GM12878 (cell line): Measurements from ENCODE around the gene PLEKHH1. TPM values are rescaled to one million over a fixed set of nuclear protein-coding genes. Genes with fewer than 3 reads are reported as not detected.

ENCODE experiments used
- ATAC-seq: fragments of 200-7000 bp; cut with Tn5 transposase; 3 replicates; pipeline ENCODE4 v1.9.1; 2020; ENCODE audit warnings: mild to moderate bottlenecking, moderate library complexity
- BruUV-seq: library from RNA; stranded (reverse); fragments of 400-500 nt; replicated peaks from 2 replicates; lab custom pipeline; 2021; lab: Mats Ljungman, UMichigan
- CTCF ChIA-PET: fragments of 300-600 bp; sonication (Branson Sonifier 250); formaldehyde crosslinking; extraction: SDS; loops from one replicate; lab custom pipeline; 2021; ENCODE audit warnings: inconsistent platforms; lab: Yijun Ruan, JAX
- POLR2A ChIA-PET: fragments of 350-600 bp; formaldehyde crosslinking; extraction: SDS; loops from one replicate; lab custom pipeline; 2021; ENCODE audit warnings: inconsistent platforms; lab: Charles Lee
- RAD21 ChIA-PET: fragments of 300-600 bp; sonication (Branson Sonifier 250); formaldehyde crosslinking; loops from one replicate; lab custom pipeline; 2023; ENCODE audit warnings: antibody characterized with exemption; ENCODE audit not compliant: unreplicated experiment; lab: Charles Lee
- SMC1A ChIA-PET: fragments of 300-600 bp; sonication (Branson Sonifier 250); formaldehyde crosslinking; loops from one replicate; lab custom pipeline; 2023; ENCODE audit not compliant: unreplicated experiment, uncharacterized antibody; lab: Charles Lee
- DNase-seq: peaks from one replicate; pipeline ENCODE4 v3.0.0-alpha.2; 2011; ENCODE audit warnings: low read depth, low spot score
- FAIRE-seq: peaks from 3 replicates; lab custom pipeline; 2011; peaks lifted over from hg19 to GRCh38; lab: Jason Lieb, UNC
- H2AFZ ChIP-seq: 2 replicates; pipeline ENCODE4 v1.6.0; 2011; ENCODE audit warnings: low read depth, low read length, control low read depth; ENCODE audit not compliant: control insufficient read depth
- H3K27ac ChIP-seq: 2 replicates; pipeline ENCODE4 v1.5.1; 2011; ENCODE audit warnings: control low read depth; ENCODE audit not compliant: control insufficient read depth, insufficient read depth
- H3K27me3 ChIP-seq, 2 experiments: replicated peaks in 1 of 2; 2 replicates each; pipeline versions ENCODE4 v1.6.0 to v1.6.1; 2011; ENCODE audit warnings: low read length in 1 of 2; ENCODE audit not compliant: control insufficient read depth in 2 of 2, insufficient read depth in 2 of 2
- H3K36me3 ChIP-seq, 2 experiments: 2 replicates each; pipeline ENCODE4 v1.5.1; 2011; ENCODE audit warnings: low read length in 1 of 2; ENCODE audit not compliant: control insufficient read depth in 2 of 2, insufficient read depth in 2 of 2
- H3K4me1 ChIP-seq: 2 replicates; pipeline ENCODE4 v1.6.1; 2011; ENCODE audit warnings: mild to moderate bottlenecking, low read length, moderate library complexity, mixed read lengths; ENCODE audit not compliant: control insufficient read depth, insufficient read depth
- H3K4me2 ChIP-seq: 2 replicates; pipeline ENCODE4 v1.6.0; 2011; ENCODE audit warnings: control low read depth; ENCODE audit not compliant: control insufficient read depth, insufficient read depth
- H3K4me3 ChIP-seq: fragments of 200-600 bp; sonication (generic); 2 replicates; pipeline ENCODE4 v1.5.1; 2016
- H3K79me2 ChIP-seq: 2 replicates; pipeline ENCODE4 v1.6.0; 2011; ENCODE audit warnings: low read length; ENCODE audit not compliant: control insufficient read depth, insufficient read depth
- H3K9ac ChIP-seq: 2 replicates; pipeline ENCODE4 v1.8.0; 2011; ENCODE audit warnings: low read length, control low read depth, mixed read lengths; ENCODE audit not compliant: control insufficient read depth, insufficient read depth
- H3K9me3 ChIP-seq: replicated peaks from 3 replicates; pipeline ENCODE4 v1.5.1; 2011; ENCODE audit warnings: mild to moderate bottlenecking, low read length; ENCODE audit not compliant: control insufficient read depth, insufficient read depth
- H4K20me1 ChIP-seq: 2 replicates; pipeline ENCODE4 v1.6.0; 2011; ENCODE audit not compliant: control insufficient read depth, insufficient read depth
- ATF2 ChIP-seq: IDR thresholded peaks from 2 replicates; pipeline ENCODE4 v1.6.1; 2012; ENCODE audit warnings: low read length, inconsistent platforms
- ATF7 ChIP-seq: fragments of 450-650 bp; IDR thresholded peaks from 2 replicates; pipeline ENCODE4 v1.6.1; 2016; ENCODE audit warnings: low read depth, mild to moderate bottlenecking
- CBX5 ChIP-seq: sonication (generic); IDR thresholded peaks from 2 replicates; pipeline ENCODE4 v1.6.1; 2016; ENCODE audit warnings: low read depth, moderate library complexity, mild to moderate bottlenecking, inconsistent platforms
- E2F8 ChIP-seq: fragments of 450-650 bp; IDR thresholded peaks from 2 replicates; pipeline ENCODE4 v1.6.1; 2018; ENCODE audit warnings: mild to moderate bottlenecking, low read depth, moderate library complexity; ENCODE audit not compliant: partially characterized antibody
- EP300 ChIP-seq, 2 experiments: fragments of 150-350 bp in 1 of 2; IDR thresholded peaks; 2 replicates each; pipeline ENCODE4 v1.6.1; 2011 to 2012; ENCODE audit warnings: low read depth in 2 of 2, low read length in 2 of 2, borderline replicate concordance in 1 of 2, improper control_type of control experiment in 1 of 2, inconsistent platforms in 1 of 2; ENCODE audit not compliant: control insufficient read depth in 1 of 2
- JUND ChIP-seq: IDR thresholded peaks from 2 replicates; pipeline ENCODE4 v1.6.1; 2012; ENCODE audit warnings: low read depth, mild to moderate bottlenecking, low read length, improper control_type of control experiment, moderate library complexity
- MEF2A ChIP-seq: IDR thresholded peaks from 2 replicates; pipeline ENCODE4 v1.6.1; 2011; ENCODE audit warnings: low read depth, mild to moderate bottlenecking, low read length, moderate library complexity; ENCODE audit not compliant: insufficient read depth
- PKNOX1 ChIP-seq: fragments of 450-650 bp; IDR thresholded peaks from 2 replicates; pipeline ENCODE4 v1.6.1; 2016; ENCODE audit warnings: mild to moderate bottlenecking
- RUNX3 ChIP-seq: IDR thresholded peaks from 2 replicates; pipeline ENCODE4 v1.6.1; 2012; ENCODE audit warnings: low read length, inconsistent platforms
- SMARCA5 ChIP-seq: fragments of 450-650 bp; IDR thresholded peaks from 2 replicates; pipeline ENCODE4 v1.6.1; 2017; ENCODE audit warnings: mild to moderate bottlenecking
- USF2 ChIP-seq: IDR thresholded peaks from 2 replicates; pipeline ENCODE4 v1.6.1; 2011; ENCODE audit warnings: low read depth, low read length, improper control_type of control experiment, borderline replicate concordance
- ZBTB33 ChIP-seq: fragments of 450-650 bp; IDR thresholded peaks from 2 replicates; pipeline ENCODE4 v1.6.1; 2017; ENCODE audit warnings: mild to moderate bottlenecking
- WGBS: methylation state at CpG from one replicate; pipeline ENCODE4 v1.1.6; 2016; ENCODE audit warnings: low lambda C conversion rate; ENCODE audit not compliant: insufficient replicate concordance, insufficient coverage; ENCODE audit errors: missing lambda C conversion rate; 5-methylcytosine and 5-hydroxymethylcytosine counted together
- in situ Hi-C: fragments of 300-500 bp; cut with MboI; formaldehyde crosslinking; loops from 9 replicates; pipeline ENCODE4 v1.14.3; 2018; ENCODE audit warnings: mixed read lengths
- intact Hi-C: fragments of 100-400 bp; cut with micrococcal nuclease; formaldehyde crosslinking; loops from one replicate; pipeline ENCODE4 v1.14.2; 2022; ENCODE audit not compliant: unreplicated experiment
- polyA plus RNA-seq, 11 experiments: library from polyadenylated mRNA; depleted of rRNA in 4 of 11; unstranded in 6 of 11; stranded (reverse) in 5 of 11; fragments of >200 nt; fragmentation: Nextera tagmentation in 4 of 11; fragmentation: Illumina TruSeq in 1 of 11; extraction: Ambion mirVana in 4 of 11; extraction: Trizol in 1 of 11; gene quantifications; 1 replicate in 1 of 11; 2 replicates in 10 of 11; pipeline versions ENCODE4 v1.2.1 to v1.2.3, GENCODE V29; 2011 to 2016; ENCODE audit warnings: inconsistent platforms in 2 of 11, missing spikeins in 2 of 11, low read depth in 1 of 11
- total RNA-seq, 4 experiments: library from RNA; depleted of rRNA in 3 of 4; stranded (reverse); fragments of >200 nt in 3 of 4; fragmentation: Illumina TruSeq in 1 of 4; extraction: Trizol in 1 of 4; gene quantifications; 2 replicates each; pipeline versions ENCODE4 v1.2.1 to v1.2.3, GENCODE V29; 2013 to 2021

PLEKHH1 gene
- total and polyA plus RNA-seq, 10 of the 15 experiments (the other 5 are each of a cell fraction or from before 2014, with no cell fraction given) = 0.11 to 0.95 (median 0.41) TPM

GRCh38 chr14:67493092-67493717, 39.9 kb upstream of the PLEKHH1 start:
- no TSS peak for BruUV-seq
- H3K9ac ChIP-seq = no peak overlapping the region
- H3K36me3 ChIP-seq = no peaks in the 10 kb centered on the region; a peak in 1 of 4 replicates
- ChIA-PET CTCF (interaction anchor here (1.4 to 1.5 kb wide), 3 partner anchors 12 to 77 kb away, joined by 3 to 5 read pairs (median 3); no protein-coding TSS in a partner anchor), RAD21 (no interaction called here), SMC1A (interaction anchor here (0.7 to 1.7 kb wide), 4 partner anchors 14 to 219 kb away, joined by 3 to 4 read pairs (median 3); no protein-coding TSS in a partner anchor), POLR2A (interaction anchor here (0.8 kb wide), 1 partner anchor 11 kb away, joined by 3 read pairs; no protein-coding TSS in a partner anchor)
- H2AFZ ChIP-seq = no peak overlapping the region
- FAIRE-seq = peak; percentile 93
- no peaks in the 10 kb centered on the region for H3K79me2 ChIP-seq
- H3K4me1 ChIP-seq = peaks cover 26% of the 10 kb centered on the region
- ATAC-seq = peak; percentile 46
- peak; percentile 40 for DNase-seq
- in situ Hi-C loops (no loop called here), intact Hi-C loops (no loop called here)
- H3K27ac ChIP-seq = peak overlapping the region; percentile 56; the same call in 1 of the 2 replicates
- no peaks in the 10 kb centered on the region for H4K20me1 ChIP-seq
- H3K4me2 ChIP-seq = no peak overlapping the region; the same call in 1 of the 2 replicates
- H3K4me3 ChIP-seq = no peak overlapping the region
- 78% methylated on average over 8 of the region's 8 CpGs for WGBS
- no peaks in the 10 kb centered on the region for H3K27me3 ChIP-seq
- peaks cover 26% of the 10 kb centered on the region for H3K9me3 ChIP-seq
- TF ChIP-seq USF2 (no peak), RUNX3 (0 out of 2 replicates have a peak, but pooled peaks have one; percentile 28), E2F8 (peak; percentile 54), PKNOX1 (peak; percentile 8; the same call in 1 of the 2 replicates), ATF7 (peak; percentile 68), ATF2 (peak; percentile 7; the same call in 1 of the 2 replicates), JUND (no peak), ZBTB33 (peak; percentile 80; the same call in 1 of the 2 replicates), EP300 (IDR thresholded peaks at IDR 0.05; ENCODE audit: borderline replicate concordance in 1 of 2, control insufficient read depth in 1 of 2, low read depth in 2 of 2, low read length in 2 of 2) (peak in 1 of 2 experiments; percentile 40; a peak in 1 of 4 replicates), MEF2A (no peak), CBX5 (peak; percentile 100), SMARCA5 (no peak)
